Activated T-helper 2 cell treated with anti-CD3 and anti-CD28 coated beads, Interferon-gamma antibody, Interleukin-2, Interleukin-4, amounts not matched to agents 10 μg/mL and 5 μg/mL and 100 μg/mL, durations not matched to agents 14 hours and 24 hours and 36 hours (primary cell): ENCODE data around the gene ANKLE1. TPM values are rescaled to one million over a fixed set of nuclear protein-coding genes. Genes with fewer than 3 reads are reported as not detected.

Experiments used
- DNase-seq: peaks from one replicate; pipeline ENCODE4 v3.0.0; 2021; ENCODE audit warnings: low spot score
- H3K27ac Mint-ChIP-seq: one replicate; pipeline ENCODE4 v1.8.0; 2021; ENCODE audit warnings: mixed read lengths
- H3K27me3 Mint-ChIP-seq: one replicate; pipeline ENCODE4 v1.8.0; 2021; ENCODE audit warnings: low read depth, mixed read lengths
- H3K36me3 Mint-ChIP-seq: one replicate; pipeline ENCODE4 v1.8.0; 2021; ENCODE audit warnings: low read depth, mixed read lengths
- H3K4me1 Mint-ChIP-seq: one replicate; pipeline ENCODE4 v1.8.0; 2021; ENCODE audit warnings: low read depth, mixed read lengths
- H3K4me3 Mint-ChIP-seq: one replicate; pipeline ENCODE4 v1.8.0; 2021; ENCODE audit warnings: low read depth, mild to moderate bottlenecking, moderate library complexity, mixed read lengths
- H3K9me3 Mint-ChIP-seq: one replicate; pipeline ENCODE4 v1.8.0; 2021; ENCODE audit warnings: mixed read lengths
- intact Hi-C: fragments of 100-400 bp; cut with micrococcal nuclease; formaldehyde crosslinking; loops from one replicate; pipeline ENCODE4 v1.15.1; 2023
- total RNA-seq: library from RNA; stranded (reverse); gene quantifications from 2 replicates; pipeline ENCODE4 v1.2.3, GENCODE V29; 2022

ANKLE1 gene
- total RNA-seq, 1 donor from 2014 or later, result 20.4 TPM

- Mint-ChIP-seq H3K36me3 (peaks cover 19% of the 10 kb centered on the region), H3K27me3 (no peaks in the 10 kb centered on the region), H3K4me1 (peaks cover 20% of the 10 kb centered on the region), H3K4me3 (no peak overlapping the region), H3K9me3 (no peaks in the 10 kb centered on the region), H3K27ac (no peak overlapping the region)
- intact Hi-C loops, result no loop called here
- DNase-seq, result no peak
Observed at GRCh38 chr19:17300992-17301619, 19.4 kb downstream of the ANKLE1 start.

GRCh38 chr19:17302391-17303166 lies 20.9 kb downstream of the ANKLE1 start:
- Mint-ChIP-seq H3K27ac (no peak overlapping the region), H3K27me3 (no peaks in the 10 kb centered on the region), H3K4me3 (peak overlapping the region; percentile 68), H3K4me1 (peaks cover 23% of the 10 kb centered on the region), H3K36me3 (peaks cover 13% of the 10 kb centered on the region), H3K9me3 (no peaks in the 10 kb centered on the region)
- DNase-seq, result no peak
- intact Hi-C loops, result no loop called here

GRCh38 chr19:17303167-17303939 lies 21.7 kb downstream of the ANKLE1 start, which contains the start of gene ABHD8:
Gene ABHD8 (minus strand): TSS chr19:17303425. CDS start chr19:17301616, 1,809 bp downstream.
- Mint-ChIP-seq H3K27me3 (no peaks in the 10 kb centered on the region), H3K36me3 (peaks cover 9% of the 10 kb centered on the region), H3K4me1 (peaks cover 27% of the 10 kb centered on the region), H3K27ac (peak within 1 kb of the TSS; percentile 49), H3K9me3 (no peaks in the 10 kb centered on the region), H3K4me3 (peak within 1 kb of the TSS; percentile 68)
- DNase-seq, result peak; percentile 92
- intact Hi-C loops, result no loop called here

GRCh38 chr19:17303940-17304267 lies 22.2 kb downstream of the ANKLE1 start:
- Mint-ChIP-seq H3K36me3 (peaks cover 6% of the 10 kb centered on the region), H3K9me3 (no peaks in the 10 kb centered on the region), H3K4me3 (peak overlapping the region; percentile 61)

GRCh38 chr19:17304386-17305215 lies 22.9 kb downstream of the ANKLE1 start:
- Mint-ChIP-seq H3K4me3 (peak overlapping the region; percentile 87), H3K4me1 (peaks cover 30% of the 10 kb centered on the region), H3K27ac (peak overlapping the region; percentile 85), H3K9me3 (no peaks in the 10 kb centered on the region), H3K36me3 (peaks cover 11% of the 10 kb centered on the region), H3K27me3 (no peaks in the 10 kb centered on the region)
- DNase-seq, result no peak
- intact Hi-C loops, result loop anchor here (1.0 to 5.0 kb wide), 3 partner anchors 12 to 103 kb away; partner anchors contain the start of genes BST2 and OCEL1

More at GRCh38 chr19:17303940-17304267, 22.2 kb downstream of the ANKLE1 start:
- intact Hi-C loops, result no loop called here
- no peaks in the 10 kb centered on the region for H3K27me3 Mint-ChIP-seq
- H3K27ac Mint-ChIP-seq, result peak overlapping the region; percentile 49
- no peak for DNase-seq
- H3K4me1 Mint-ChIP-seq, result peaks cover 27% of the 10 kb centered on the region

- Mint-ChIP-seq H3K27me3 (no peaks in the 10 kb centered on the region), H3K4me1 (peaks cover 32% of the 10 kb centered on the region), H3K27ac (peak overlapping the region; percentile 85), H3K4me3 (peak overlapping the region; percentile 87), H3K36me3 (peaks cover 11% of the 10 kb centered on the region), H3K9me3 (no peaks in the 10 kb centered on the region)
- intact Hi-C loops, result loop anchor here (1.0 to 5.0 kb wide), 3 partner anchors 13 to 102 kb away; partner anchors contain the start of genes BST2 and OCEL1
- DNase-seq, result no peak
Observed at GRCh38 chr19:17305216-17305516, 23.5 kb downstream of the ANKLE1 start.

GRCh38 chr19:17305517-17306284 lies 24.0 kb downstream of the ANKLE1 start, which contains the start of gene MRPL34:
Gene MRPL34 (plus strand): TSS chr19:17305872. CDS start chr19:17305893, 21 bp downstream.
- H3K27ac Mint-ChIP-seq, result peak within 1 kb of the TSS; percentile 85
- DNase-seq, result peak; percentile 96
- H3K36me3 Mint-ChIP-seq, result peaks cover 11% of the 10 kb centered on the region
- no peaks in the 10 kb centered on the region for H3K27me3 Mint-ChIP-seq
- intact Hi-C loops, result loop anchor here (1.0 to 5.0 kb wide), 3 partner anchors 13 to 102 kb away; partner anchors contain the start of genes BST2 and OCEL1
- H3K4me3 Mint-ChIP-seq, result peak within 1 kb of the TSS; percentile 87
- H3K4me1 Mint-ChIP-seq, result peaks cover 36% of the 10 kb centered on the region
- H3K9me3 Mint-ChIP-seq, result no peaks in the 10 kb centered on the region

- H3K27ac Mint-ChIP-seq, result peak overlapping the region; percentile 85
- intact Hi-C loops, result loop anchor here (5.0 kb wide), 2 partner anchors 79 to 101 kb away; partner anchors contain the start of genes BST2 and OCEL1
- H3K36me3 Mint-ChIP-seq, result peaks cover 11% of the 10 kb centered on the region
- no peaks in the 10 kb centered on the region for H3K27me3 Mint-ChIP-seq
- H3K4me3 Mint-ChIP-seq, result peak overlapping the region; percentile 87
- no peaks in the 10 kb centered on the region for H3K9me3 Mint-ChIP-seq
- H3K4me1 Mint-ChIP-seq, result peaks cover 38% of the 10 kb centered on the region
- no peak for DNase-seq
Observed at GRCh38 chr19:17306285-17306714, 24.6 kb downstream of the ANKLE1 start.

- Mint-ChIP-seq H3K4me1 (peaks cover 36% of the 10 kb centered on the region), H3K4me3 (peak overlapping the region; percentile 31), H3K36me3 (peaks cover 12% of the 10 kb centered on the region), H3K27me3 (no peaks in the 10 kb centered on the region), H3K27ac (no peak overlapping the region), H3K9me3 (no peaks in the 10 kb centered on the region)
- DNase-seq, result no peak
- intact Hi-C loops, result loop anchor here (5.0 kb wide), 2 partner anchors 81 to 99 kb away; partner anchors contain the start of genes BST2 and OCEL1
Observed at GRCh38 chr19:17307876-17308377, 26.2 kb downstream of the ANKLE1 start.

GRCh38 chr19:17309198-17309964 lies 27.7 kb downstream of the ANKLE1 start, which contains the start of gene DDA1:
Gene DDA1 (plus strand): TSS chr19:17309563. CDS start chr19:17309655, 92 bp downstream.
- Mint-ChIP-seq H3K27ac (peak within 1 kb of the TSS; percentile 95), H3K36me3 (peaks cover 20% of the 10 kb centered on the region), H3K9me3 (no peaks in the 10 kb centered on the region), H3K27me3 (no peaks in the 10 kb centered on the region), H3K4me3 (peak within 1 kb of the TSS; percentile 98), H3K4me1 (peaks cover 30% of the 10 kb centered on the region)
- DNase-seq, result peak; percentile 99
- intact Hi-C loops, result loop anchor here (1.0 to 5.0 kb wide), 4 partner anchors 19 to 98 kb away; partner anchors contain the start of genes BST2, GTPBP3 and OCEL1
